H1 (cell line): ENCODE results near the gene R3HDML. TPM values are rescaled to one million over a fixed set of nuclear protein-coding genes. Genes with fewer than 3 reads are reported as not detected.

Source experiments
- CTCF ChIA-PET: fragments of 300-600 bp; sonication (Branson Sonifier 250); formaldehyde crosslinking; loops from one replicate; lab custom pipeline; 2021; ENCODE audit not compliant: partially characterized antibody; lab: Charles Lee
- POLR2A ChIA-PET: fragments of 300-600 bp; sonication (Branson Sonifier 250); formaldehyde crosslinking; loops from one replicate; lab custom pipeline; 2021; ENCODE audit warnings: inconsistent platforms; ENCODE audit not compliant: partially characterized antibody; lab: Charles Lee
- DNase-seq, 2 experiments: peaks; one replicate each; pipeline versions ENCODE4 v3.0.0 to v3.0.0-alpha.2; 2010 to 2022; ENCODE audit warnings: low spot score in 2 of 2, low read depth in 1 of 2, mixed read lengths in 1 of 2
- FAIRE-seq: peaks from 2 replicates; lab custom pipeline; 2011; peaks lifted over from hg19 to GRCh38; lab: Jason Lieb, UNC
- H2AFZ ChIP-seq: 2 replicates; pipeline ENCODE4 v1.8.1; 2012; ENCODE audit warnings: low read length, inconsistent platforms
- H2AK5ac ChIP-seq: 2 replicates; pipeline ENCODE4 v1.6.1; 2013; ENCODE audit warnings: low read depth, low read length
- H2BK120ac ChIP-seq: replicated peaks from 2 replicates; pipeline ENCODE3; 2013; ENCODE audit warnings: low read depth, low read length, inconsistent platforms
- H2BK12ac ChIP-seq: 2 replicates; pipeline ENCODE4 v1.6.1; 2013; ENCODE audit warnings: low read depth, low read length
- H2BK15ac ChIP-seq: 2 replicates; pipeline ENCODE4 v1.6.1; 2013; ENCODE audit warnings: low read length
- H2BK20ac ChIP-seq: 2 replicates; pipeline ENCODE4 v1.6.1; 2013; ENCODE audit warnings: low read length
- H2BK5ac ChIP-seq: 2 replicates; pipeline ENCODE4 v1.6.1; 2013; ENCODE audit warnings: low read depth, low read length
- H3K14ac ChIP-seq: 2 replicates; pipeline ENCODE4 v1.6.1; 2013; ENCODE audit warnings: inconsistent platforms; ENCODE audit not compliant: insufficient read length
- H3K18ac ChIP-seq: 2 replicates; pipeline ENCODE4 v1.6.1; 2013; ENCODE audit warnings: low read length; ENCODE audit errors: extremely low read depth
- H3K23ac ChIP-seq: 2 replicates; pipeline ENCODE4 v1.6.1; 2013; ENCODE audit warnings: inconsistent platforms; ENCODE audit not compliant: insufficient read length
- H3K23me2 ChIP-seq: 2 replicates; pipeline ENCODE4 v1.6.1; 2013; ENCODE audit warnings: low read depth, low read length
- H3K27ac ChIP-seq: 2 replicates; pipeline ENCODE4 v1.6.1; 2011; ENCODE audit warnings: low read depth, low read length, inconsistent platforms
- H3K27me3 ChIP-seq, 4 experiments: replicated peaks in 1 of 4; 1 replicate in 1 of 4; 2 replicates in 3 of 4; pipeline versions ENCODE4 v1.6.1 to v1.8.1; 2011 to 2013; ENCODE audit warnings: low read length in 3 of 4, mild to moderate bottlenecking in 3 of 4, inconsistent platforms in 2 of 4, mixed read lengths in 2 of 4, moderate library complexity in 1 of 4; ENCODE audit not compliant: control insufficient read depth in 3 of 4, insufficient read depth in 3 of 4; ENCODE audit errors: extremely low read depth in 1 of 4
- H3K36me3 ChIP-seq, 4 experiments: 2 replicates each; pipeline versions ENCODE4 v1.6.1 to v1.8.1; 2011 to 2013; ENCODE audit warnings: mild to moderate bottlenecking in 4 of 4, low read length in 3 of 4, moderate library complexity in 2 of 4, control low read depth in 1 of 4, inconsistent platforms in 1 of 4; ENCODE audit not compliant: insufficient read depth in 4 of 4, control insufficient read depth in 2 of 4
- H3K4ac ChIP-seq: replicated peaks from 2 replicates; pipeline ENCODE3; 2013; ENCODE audit warnings: low read length, low read depth, mixed read lengths, inconsistent platforms; ENCODE audit not compliant: insufficient read length
- H3K4me1 ChIP-seq, 4 experiments: replicated peaks in 1 of 4; 1 replicate in 1 of 4; 2 replicates in 3 of 4; pipeline versions ENCODE4 v1.6.1 to v1.8.1; 2011 to 2013; ENCODE audit warnings: low read length in 3 of 4, inconsistent platforms in 2 of 4, mixed read lengths in 1 of 4; ENCODE audit not compliant: insufficient read depth in 4 of 4, control insufficient read depth in 3 of 4
- H3K4me2 ChIP-seq, 2 experiments: 2 replicates each; pipeline versions ENCODE4 v1.6.1 to v1.8.1; 2011 to 2013; ENCODE audit warnings: low read depth in 2 of 2, low read length in 2 of 2, control low read depth in 1 of 2, inconsistent platforms in 1 of 2, mild to moderate bottlenecking in 1 of 2; ENCODE audit not compliant: insufficient read depth in 1 of 2
- H3K4me3 ChIP-seq, 4 experiments: fragments of 200-600, 300-600 bp in 1 of 4; sonication (generic), shearing (Covaris generic), sonication (Bioruptor Twin) in 1 of 4; 2 replicates each; pipeline versions ENCODE4 v1.5.1 to v1.8.1; 2011 to 2016; ENCODE audit warnings: low read length in 4 of 4, low read depth in 3 of 4, control low read depth in 2 of 4, inconsistent platforms in 2 of 4, mild to moderate bottlenecking in 2 of 4, mixed read lengths in 1 of 4, moderate library complexity in 1 of 4; ENCODE audit not compliant: insufficient read depth in 2 of 4; ENCODE audit errors: extremely low read depth in 1 of 4
- H3K56ac ChIP-seq: replicated peaks from 2 replicates; pipeline ENCODE3; 2013; ENCODE audit warnings: low read depth, mild to moderate bottlenecking, mixed read lengths, low read length, inconsistent platforms; ENCODE audit not compliant: insufficient read length
- H3K79me1 ChIP-seq: 2 replicates; pipeline ENCODE4 v1.6.1; 2013; ENCODE audit warnings: low read depth, low read length, control low read depth
- H3K79me2 ChIP-seq, 2 experiments: 2 replicates each; pipeline versions ENCODE4 v1.6.1 to v1.8.1; 2012 to 2013; ENCODE audit warnings: low read length in 2 of 2, mild to moderate bottlenecking in 2 of 2, inconsistent platforms in 1 of 2; ENCODE audit not compliant: insufficient read depth in 2 of 2, control insufficient read depth in 1 of 2
- H3K9ac ChIP-seq, 4 experiments: replicated peaks in 1 of 4; 1 replicate in 1 of 4; 2 replicates in 3 of 4; pipeline versions ENCODE4 v1.6.1 to v1.8.1; 2011 to 2013; ENCODE audit warnings: low read depth in 3 of 4, low read length in 3 of 4, control low read depth in 2 of 4, mild to moderate bottlenecking in 2 of 4, moderate library complexity in 2 of 4, inconsistent platforms in 1 of 4; ENCODE audit errors: extremely low read depth in 1 of 4
- H3K9me3 ChIP-seq, 2 experiments: 2 replicates each; pipeline versions ENCODE4 v1.6.1 to v1.8.1; 2012 to 2013; ENCODE audit warnings: mild to moderate bottlenecking in 2 of 2, moderate library complexity in 2 of 2, control low read depth in 1 of 2, inconsistent platforms in 1 of 2, low read depth in 1 of 2, low read length in 1 of 2, mixed read lengths in 1 of 2; ENCODE audit not compliant: insufficient read depth in 2 of 2
- H4K20me1 ChIP-seq, 2 experiments: replicated peaks in 1 of 2; 2 replicates each; pipeline versions ENCODE3 to v1.8.1; 2011 to 2013; ENCODE audit warnings: inconsistent platforms in 2 of 2, low read length in 2 of 2, mild to moderate bottlenecking in 1 of 2; ENCODE audit not compliant: insufficient read depth in 2 of 2, control insufficient read depth in 1 of 2
- H4K5ac ChIP-seq: 2 replicates; pipeline ENCODE4 v1.6.1; 2013; ENCODE audit warnings: low read length, low read depth, mixed read lengths, inconsistent platforms; ENCODE audit not compliant: insufficient read length
- H4K8ac ChIP-seq: 2 replicates; pipeline ENCODE4 v1.8.0; 2013; ENCODE audit warnings: mild to moderate bottlenecking, moderate library complexity, low read length, inconsistent platforms; ENCODE audit not compliant: insufficient read depth; ENCODE audit errors: extremely low read depth
- H4K91ac ChIP-seq: replicated peaks from 2 replicates; pipeline ENCODE3; 2013; ENCODE audit warnings: low read length, mixed read lengths, inconsistent platforms; ENCODE audit not compliant: insufficient read length
- EZH2 ChIP-seq: fragments of 200-600 bp; sonication (generic); IDR thresholded peaks from 2 replicates; pipeline ENCODE4 v1.7.1; 2012; ENCODE audit warnings: low read depth, mild to moderate bottlenecking, moderate library complexity, low read length, inconsistent platforms; ENCODE audit not compliant: severe bottlenecking
- SIN3A ChIP-seq, 2 experiments: IDR thresholded peaks in 1 of 2; conservative IDR thresholded peaks in 1 of 2; 2 replicates each; pipeline ENCODE4 v1.6.1; 2011 to 2012; ENCODE audit warnings: low read length in 2 of 2, improper control_type of control experiment in 1 of 2, low read depth in 1 of 2, mild to moderate bottlenecking in 1 of 2
- WGBS, 2 experiments: shearing (Covaris generic) in 1 of 2; methylation state at CpG; one replicate each; pipeline versions ENCODE4 v1.1.6 to v1.1.7; 2013 to 2015; ENCODE audit warnings: low lambda C conversion rate in 2 of 2, mixed read lengths in 2 of 2, inconsistent platforms in 1 of 2, low coverage in 1 of 2, missing lambda C conversion rate in 1 of 2; ENCODE audit not compliant: insufficient replicate concordance in 2 of 2, insufficient coverage in 1 of 2, insufficient read length in 1 of 2; ENCODE audit errors: extremely low coverage in 1 of 2, missing lambda C conversion rate in 1 of 2; 5-methylcytosine and 5-hydroxymethylcytosine counted together
- polyA plus RNA-seq, 7 experiments: library from polyadenylated mRNA; depleted of rRNA in 3 of 7; stranded (reverse) in 5 of 7; unstranded in 2 of 7; fragments of >200 nt in 5 of 7; fragments of 200-250 nt in 2 of 7; gene quantifications; 1 replicate in 5 of 7; 2 replicates in 1 of 7; 4 replicates in 1 of 7; pipeline versions ENCODE4 v1.2.1 to v1.2.3, GENCODE V29; 2011 to 2013; ENCODE audit warnings: missing spikeins in 2 of 7, mixed read lengths in 2 of 7
- total RNA-seq: library from RNA; stranded (reverse); fragmentation: NEBNext Ultra II Directional; extraction: Animal tissue kit (Norgen Biotek cat#: 25700); gene quantifications from 2 replicates; pipeline ENCODE4 v1.2.1, GENCODE V29; 2021

R3HDML gene
- total and polyA plus RNA-seq, 2 of the 8 experiments (the other 6 are each of a cell fraction or from before 2014, with no cell fraction given) = not detected

GRCh38 chr20:44396369-44397130, 59.7 kb downstream of the R3HDML start:
- Histone ChIP-seq H4K91ac (no peak overlapping the region), H3K4me2 (no peak overlapping the region), H2BK12ac (no peak overlapping the region), H2AFZ (no peak overlapping the region), H3K27ac (no peak overlapping the region), H4K20me1 (no peaks in the 10 kb centered on the region), H4K8ac (no peak overlapping the region), H3K27me3 (no peaks in the 10 kb centered on the region), H3K79me2 (no peaks in the 10 kb centered on the region), H3K4me3 (no peak overlapping the region), H3K4me1 (no peaks in the 10 kb centered on the region), H3K9me3 (no peaks in the 10 kb centered on the region), H3K79me1 (no peaks in the 10 kb centered on the region), H2BK120ac (no peak overlapping the region), H3K9ac (no peak overlapping the region), H3K4ac (no peak overlapping the region), H3K23ac (no peak overlapping the region), H3K36me3 (no peaks in the 10 kb centered on the region), H3K14ac (no peak overlapping the region), H3K18ac (no peak overlapping the region), H2BK5ac (no peak overlapping the region), H2BK20ac (no peak overlapping the region), H2BK15ac (no peak overlapping the region), H3K56ac (no peak overlapping the region), H3K23me2 (peaks cover 2% of the 10 kb centered on the region; the same call in 1 of the 2 replicates), H2AK5ac (no peak overlapping the region), H4K5ac (no peak overlapping the region)
- FAIRE-seq (no peak), DNase-seq (no peak)
- 78% methylated on average over 8 of the region's 8 CpGs; no CpG with 5 or more reads in 1 of the 2 experiments for WGBS, 2 experiments
- TF ChIP-seq SIN3A (conservative IDR thresholded peaks at IDR 0.05 in 1 of 2, IDR thresholded peaks at IDR 0.05 in 1 of 2; ENCODE audit: low read depth in 1 of 2, low read length in 2 of 2) (0 out of 4 replicates have a peak, but pooled peaks have one; percentile 43 to 48), EZH2 (no peak)
- CTCF ChIA-PET = interaction anchor here (0.8 to 3.5 kb wide), 6 partner anchors 10 to 181 kb away, joined by 3 to 21 read pairs (median 8); no protein-coding TSS in a partner anchor
- POLR2A ChIA-PET = interaction anchor here (1.0 kb wide), 1 partner anchor 10 kb away, joined by 3 read pairs; no protein-coding TSS in a partner anchor
